Keratinocyte (primary cell): ENCODE results near the gene SEZ6. TPM values are rescaled to one million over a fixed set of nuclear protein-coding genes. Genes with fewer than 3 reads are reported as not detected.

Source experiments
- DNase-seq: peaks from one replicate; pipeline ENCODE4 v3.0.0-alpha.2; 2011; ENCODE audit warnings: low read depth, missing footprints, low spot score
- FAIRE-seq: peaks from 2 replicates; lab custom pipeline; 2011; peaks lifted over from hg19 to GRCh38; lab: Jason Lieb, UNC
- H2AFZ ChIP-seq: 2 replicates; pipeline ENCODE4 v1.6.0; 2012; ENCODE audit warnings: low read length, control low read depth, inconsistent platforms; ENCODE audit not compliant: control insufficient read depth
- H3K27ac ChIP-seq: 2 replicates; pipeline ENCODE4 v1.5.1; 2011; ENCODE audit warnings: low read length; ENCODE audit not compliant: control insufficient read depth, insufficient read depth
- H3K27me3 ChIP-seq: 3 replicates; pipeline ENCODE4 v1.6.0; 2011; ENCODE audit warnings: low read length; ENCODE audit not compliant: control insufficient read depth, insufficient read depth; ENCODE audit errors: extremely low read depth
- H3K36me3 ChIP-seq, 2 experiments: 2 replicates in 1 of 2; 3 replicates in 1 of 2; pipeline ENCODE4 v1.5.1; 2011; ENCODE audit warnings: low read length in 2 of 2, mild to moderate bottlenecking in 1 of 2; ENCODE audit not compliant: control insufficient read depth in 2 of 2, insufficient read depth in 2 of 2; ENCODE audit errors: extremely low read depth in 1 of 2
- H3K4me1 ChIP-seq: 3 replicates; pipeline ENCODE4 v1.5.1; 2011; ENCODE audit warnings: low read length; ENCODE audit not compliant: control insufficient read depth, insufficient read depth; ENCODE audit errors: extremely low read depth
- H3K4me2 ChIP-seq: 3 replicates; pipeline ENCODE4 v1.6.0; 2011; ENCODE audit warnings: low read depth, low read length; ENCODE audit not compliant: control insufficient read depth, insufficient read depth; ENCODE audit errors: extremely low read depth
- H3K4me3 ChIP-seq, 3 experiments: fragments of 200-600 bp in 1 of 3; sonication (generic) in 1 of 3; 2 replicates in 2 of 3; 3 replicates in 1 of 3; pipeline ENCODE4 v1.5.1; 2011 to 2016; ENCODE audit warnings: low read length in 3 of 3, mild to moderate bottlenecking in 3 of 3, control low read depth in 2 of 3, inconsistent platforms in 1 of 3, low read depth in 1 of 3, mixed read lengths in 1 of 3, mixed run types in 1 of 3, moderate library complexity in 1 of 3; ENCODE audit not compliant: control insufficient read depth in 2 of 3, insufficient read depth in 2 of 3; ENCODE audit errors: extremely low read depth in 1 of 3
- H3K79me2 ChIP-seq: 2 replicates; pipeline ENCODE4 v1.6.0; 2012; ENCODE audit warnings: low read length; ENCODE audit not compliant: control insufficient read depth, insufficient read depth
- H3K9ac ChIP-seq: 3 replicates; pipeline ENCODE4 v1.6.0; 2011; ENCODE audit warnings: low read length; ENCODE audit not compliant: control insufficient read depth, insufficient read depth; ENCODE audit errors: extremely low read depth
- H3K9me1 ChIP-seq: 3 replicates; pipeline ENCODE4 v1.6.0; 2011; ENCODE audit warnings: low read length; ENCODE audit not compliant: control insufficient read depth, insufficient read depth; ENCODE audit errors: extremely low read depth
- H3K9me3 ChIP-seq: 2 replicates; pipeline ENCODE4 v1.5.1; 2012; ENCODE audit warnings: low read depth, low read length; ENCODE audit not compliant: control insufficient read depth
- H4K20me1 ChIP-seq: 3 replicates; pipeline ENCODE4 v1.6.0; 2011; ENCODE audit warnings: low read length; ENCODE audit not compliant: control insufficient read depth, insufficient read depth; ENCODE audit errors: extremely low read depth
- EZH2 ChIP-seq: IDR thresholded peaks from one replicate; pipeline ENCODE4 v1.6.1; 2012; ENCODE audit warnings: inconsistent platforms, mild to moderate bottlenecking, low read length, moderate library complexity
- dilution Hi-C: fragments of 300-500 bp; cut with MboI; formaldehyde crosslinking; loops from one replicate; pipeline ENCODE4 v1.7.0; 2020; ENCODE audit warnings: low sequenced_read_pairs; ENCODE audit not compliant: extremely low pct_ligation_motif_present
- polyA plus RNA-seq, 5 experiments: library from polyadenylated mRNA; depleted of rRNA in 3 of 5; stranded (reverse) in 3 of 5; stranded (forward) in 1 of 5; unstranded in 1 of 5; fragments of >200 nt; gene quantifications; 1 replicate in 1 of 5; 2 replicates in 3 of 5; 3 replicates in 1 of 5; pipeline versions ENCODE4 v1.2.1 to v1.2.3, GENCODE V29; 2011 to 2012; ENCODE audit warnings: missing spikeins in 2 of 5, low read depth in 1 of 5, low replicate concordance in 1 of 5
- TF ChIP-seq, protein P1 (sequence below), 3 experiments: IDR thresholded peaks in 1 of 3; conservative IDR thresholded peaks in 1 of 3; optimal IDR thresholded peaks in 1 of 3; 2 replicates in 2 of 3; 3 replicates in 1 of 3; pipeline versions ENCODE3 to v1.5.1; 2011; ENCODE audit warnings: low read length in 3 of 3, mild to moderate bottlenecking in 3 of 3, moderate library complexity in 2 of 3, control low read depth in 1 of 3, inconsistent platforms in 1 of 3; ENCODE audit not compliant: insufficient read depth in 2 of 3; ENCODE audit errors: extremely low read depth in 1 of 3

Gene SEZ6
- polyA plus RNA-seq, 1 donor (not counting 4 experiments of a cell fraction or from before 2014, with no cell fraction given), result not detected

- DNase-seq (no peak), FAIRE-seq (peak; percentile 41)
- no peak overlapping the region for H3K27ac ChIP-seq
- H3K9me1 ChIP-seq, result no peaks in the 10 kb centered on the region
- TF ChIP-seq EZH2, result no peak
- TF ChIP-seq, protein P1, sequence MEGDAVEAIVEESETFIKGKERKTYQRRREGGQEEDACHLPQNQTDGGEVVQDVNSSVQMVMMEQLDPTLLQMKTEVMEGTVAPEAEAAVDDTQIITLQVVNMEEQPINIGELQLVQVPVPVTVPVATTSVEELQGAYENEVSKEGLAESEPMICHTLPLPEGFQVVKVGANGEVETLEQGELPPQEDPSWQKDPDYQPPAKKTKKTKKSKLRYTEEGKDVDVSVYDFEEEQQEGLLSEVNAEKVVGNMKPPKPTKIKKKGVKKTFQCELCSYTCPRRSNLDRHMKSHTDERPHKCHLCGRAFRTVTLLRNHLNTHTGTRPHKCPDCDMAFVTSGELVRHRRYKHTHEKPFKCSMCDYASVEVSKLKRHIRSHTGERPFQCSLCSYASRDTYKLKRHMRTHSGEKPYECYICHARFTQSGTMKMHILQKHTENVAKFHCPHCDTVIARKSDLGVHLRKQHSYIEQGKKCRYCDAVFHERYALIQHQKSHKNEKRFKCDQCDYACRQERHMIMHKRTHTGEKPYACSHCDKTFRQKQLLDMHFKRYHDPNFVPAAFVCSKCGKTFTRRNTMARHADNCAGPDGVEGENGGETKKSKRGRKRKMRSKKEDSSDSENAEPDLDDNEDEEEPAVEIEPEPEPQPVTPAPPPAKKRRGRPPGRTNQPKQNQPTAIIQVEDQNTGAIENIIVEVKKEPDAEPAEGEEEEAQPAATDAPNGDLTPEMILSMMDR (optimal IDR thresholded peaks at IDR 0.05 in 1 of 3, IDR thresholded peaks at IDR 0.05 in 1 of 3, conservative IDR thresholded peaks at IDR 0.05 in 1 of 3; ENCODE audit: extremely low read depth in 1 of 3, insufficient read depth in 2 of 3, low read length in 3 of 3), result peak; percentile 76 to 97 (median 91)
- H3K9ac ChIP-seq, result no peak overlapping the region
- H3K4me2 ChIP-seq, result no peak overlapping the region
- peaks cover 23% of the 10 kb centered on the region for H3K79me2 ChIP-seq
- H3K9me3 ChIP-seq, result no peaks in the 10 kb centered on the region
- H3K4me3 ChIP-seq, result no peak overlapping the region
- H4K20me1 ChIP-seq, result no peaks in the 10 kb centered on the region
- dilution Hi-C loops, result no loop called here
- no peak overlapping the region for H2AFZ ChIP-seq
- H3K27me3 ChIP-seq, result no peaks in the 10 kb centered on the region
- no peaks in the 10 kb centered on the region for H3K36me3 ChIP-seq
- H3K4me1 ChIP-seq, result peaks cover 8% of the 10 kb centered on the region
These were observed 52.3 kb downstream of the SEZ6 start for GRCh38 chr17:28953444-28954118.

DNA sequence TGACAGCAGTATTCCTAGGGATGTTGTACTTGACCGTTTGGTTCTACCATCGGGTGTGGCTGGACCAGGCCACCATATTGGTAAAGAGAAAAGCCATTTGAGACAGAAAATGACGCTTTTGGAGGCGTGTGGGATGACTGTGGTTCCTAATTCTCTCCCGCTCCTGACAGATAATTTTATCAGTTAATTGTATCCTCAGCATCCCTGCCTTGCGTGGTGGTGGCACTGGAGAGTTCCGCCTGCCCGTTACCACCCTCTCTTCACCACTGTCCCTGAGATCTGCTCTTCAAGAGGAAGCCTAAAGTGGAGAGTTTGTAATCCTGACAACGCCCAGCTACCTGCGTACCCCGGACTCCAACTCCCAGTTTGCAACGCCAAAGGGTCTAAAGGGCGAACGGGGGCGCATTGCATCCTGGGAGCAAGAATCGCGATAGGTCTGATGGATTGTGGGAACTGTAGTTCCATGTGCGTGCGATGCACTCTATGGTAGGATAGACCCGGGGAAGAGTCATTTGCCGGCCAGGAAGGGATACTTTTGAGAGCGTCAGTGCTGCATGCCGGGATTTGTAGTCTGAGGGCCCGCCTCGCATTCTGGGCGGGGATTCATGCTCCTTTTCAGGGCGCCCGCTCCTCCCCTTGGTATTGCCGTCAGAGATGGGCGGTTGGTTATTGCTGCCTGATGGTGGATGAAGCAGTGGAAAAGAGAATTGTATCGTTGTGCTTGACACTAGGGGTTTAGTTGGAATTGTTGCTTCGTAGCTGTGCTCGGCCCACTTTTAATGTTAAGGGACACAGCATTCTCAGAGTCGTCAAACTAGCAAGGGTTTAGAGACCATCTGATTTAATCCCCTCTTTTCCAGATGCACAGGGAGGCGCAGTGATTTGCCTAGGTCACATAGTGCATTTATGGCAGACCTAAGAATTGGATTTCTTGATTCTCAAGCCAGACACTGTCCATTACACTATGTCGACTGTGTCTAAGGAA lies 53.5 kb downstream of the SEZ6 start:
- Histone ChIP-seq H3K9me3 (no peaks in the 10 kb centered on the region), H3K27me3 (no peaks in the 10 kb centered on the region), H3K27ac (peak overlapping the region; percentile 99), H3K9me1 (no peaks in the 10 kb centered on the region), H3K9ac (peak overlapping the region; percentile 91), H3K4me2 (peak overlapping the region; percentile 99), H4K20me1 (no peaks in the 10 kb centered on the region), H3K36me3 (no peaks in the 10 kb centered on the region), H3K4me3 (peak overlapping the region; percentile 64 to 90 (median 83)), H3K79me2 (peaks cover 36% of the 10 kb centered on the region), H3K4me1 (peaks cover 20% of the 10 kb centered on the region), H2AFZ (peak overlapping the region; percentile 91)
- FAIRE-seq, result peak; percentile 90
- peak; percentile 97 for DNase-seq
- TF ChIP-seq, protein P1 (optimal IDR thresholded peaks at IDR 0.05 in 1 of 3, IDR thresholded peaks at IDR 0.05 in 1 of 3, conservative IDR thresholded peaks at IDR 0.05 in 1 of 3; ENCODE audit: extremely low read depth in 1 of 3, insufficient read depth in 2 of 3, low read length in 3 of 3), result no peak
- no peak for TF ChIP-seq EZH2
- dilution Hi-C loops, result no loop called here
